ENCODE measurements around the gene GLIS1.

GLIS1 gene

GRCh38 chr1:53580739-53581475 lies 158.1 kb downstream of the GLIS1 start:
- DNase-seq (ENCODE audit: low spot score) = no peak

- no peak for DNase-seq (ENCODE audit: low spot score)
Measured at GRCh38 chr1:53580009-53580400, 159.0 kb downstream of the GLIS1 start.

DNA sequence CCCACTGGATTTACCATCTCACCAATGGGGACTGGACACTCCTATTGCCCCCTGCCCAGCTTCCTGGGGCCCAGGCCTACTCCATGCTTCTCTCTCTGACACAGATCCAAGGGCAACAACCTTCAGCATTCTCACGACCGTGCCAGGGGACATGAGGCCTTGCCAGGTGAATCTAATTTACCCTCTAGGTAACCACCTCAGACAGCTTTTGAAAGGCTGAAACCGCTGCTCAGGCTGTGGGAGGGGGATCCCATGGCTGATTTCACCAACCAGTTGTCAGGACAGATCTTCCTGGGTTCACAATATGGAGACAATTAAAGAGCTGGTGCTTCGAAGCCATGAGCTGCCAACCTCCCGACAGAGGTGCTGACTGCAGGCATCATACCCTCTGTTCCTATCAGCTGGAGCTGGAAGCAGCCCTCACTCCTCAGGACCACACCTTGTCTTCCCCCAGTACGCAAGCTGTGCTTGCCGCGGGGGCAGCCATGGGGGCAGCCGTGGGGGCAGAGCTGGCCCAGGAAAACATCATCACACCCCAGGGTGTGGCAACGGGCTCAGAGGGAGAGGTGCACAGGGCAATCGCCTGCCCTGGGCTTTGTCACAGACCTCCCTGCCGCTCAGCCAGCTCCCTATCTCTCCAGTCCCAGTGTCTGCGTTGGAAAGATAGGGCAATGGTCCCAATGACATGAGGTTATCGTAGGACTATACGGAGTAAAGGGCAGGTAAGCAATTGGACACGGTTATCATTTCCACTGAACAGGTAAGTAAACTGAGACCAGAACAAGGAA lies 159.5 kb downstream of the GLIS1 start:
- no peak for DNase-seq (ENCODE audit: low spot score)

DNA sequence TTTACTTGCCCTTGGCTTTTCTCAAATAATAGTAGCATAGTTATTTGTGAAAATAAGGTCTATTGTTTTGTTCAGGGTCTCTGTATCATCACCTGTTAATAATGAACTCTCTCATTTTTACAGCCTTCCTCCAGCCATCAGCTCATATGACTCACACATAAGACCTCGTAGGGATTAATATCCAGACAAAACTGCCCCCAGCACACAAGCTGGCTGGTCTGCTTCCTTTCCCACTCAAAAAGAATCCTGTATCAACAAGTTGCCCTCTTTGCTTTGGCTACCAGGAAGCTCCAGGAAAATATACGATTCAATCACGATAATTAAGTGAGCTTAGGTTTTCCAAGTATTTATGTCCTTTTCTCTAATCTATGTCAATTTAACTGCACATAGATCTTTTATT lies 160.6 kb downstream of the GLIS1 start:
- DNase-seq (ENCODE audit: low spot score) = no peak

GRCh38 chr1:53577761-53578100 lies 161.2 kb downstream of the GLIS1 start:
- no peak for DNase-seq (ENCODE audit: low spot score)

DNA sequence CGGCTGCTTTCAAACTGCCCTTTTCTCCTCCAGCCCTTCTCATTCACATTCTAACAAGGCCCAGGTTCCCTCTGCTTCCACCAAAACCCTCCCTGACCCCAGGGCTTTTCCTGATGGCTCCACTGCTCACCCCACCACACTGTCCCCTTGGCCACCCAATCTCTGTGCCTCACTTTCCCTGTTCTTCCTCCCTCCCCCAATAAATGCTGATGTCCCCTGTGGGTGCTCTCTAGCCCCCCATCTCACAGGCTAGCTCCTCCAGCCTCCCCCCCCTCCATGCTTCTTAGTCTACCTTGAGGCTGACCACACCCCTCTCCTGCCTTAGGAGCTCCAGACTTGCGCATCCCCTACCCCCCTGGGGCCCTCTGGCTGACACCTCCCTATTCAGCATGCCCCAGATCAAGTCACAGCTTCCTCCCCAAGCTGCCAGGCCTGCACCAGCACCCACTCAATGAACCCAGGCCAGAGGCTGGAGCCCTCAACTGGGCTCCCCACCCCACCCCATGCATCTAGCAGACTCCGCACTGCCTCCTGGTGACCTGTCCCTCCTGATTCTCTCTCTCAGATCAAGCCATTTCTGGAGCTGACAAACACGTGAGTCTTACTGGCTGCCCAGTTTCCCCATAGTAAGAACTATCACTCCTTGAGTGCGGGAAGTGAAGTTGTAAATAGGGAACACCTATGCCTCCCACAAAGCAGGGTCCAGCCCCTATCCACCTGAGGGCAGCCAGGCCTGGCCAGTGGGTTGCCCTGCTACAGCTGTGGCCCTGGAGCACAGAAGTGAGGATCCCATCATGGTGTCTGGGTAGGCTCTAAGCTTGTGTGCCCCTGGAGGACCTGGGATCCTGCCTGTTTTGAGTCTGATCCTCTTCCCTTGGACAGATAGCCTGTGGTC lies 161.9 kb downstream of the GLIS1 start:
- DNase-seq (ENCODE audit: low spot score) = no peak

GRCh38 chr1:53576381-53576801 lies 162.6 kb downstream of the GLIS1 start:
- no peak for DNase-seq (ENCODE audit: low spot score)

- DNase-seq (ENCODE audit: low spot score) = no peak
Measured at GRCh38 chr1:53575955-53576320, 163.0 kb downstream of the GLIS1 start.

DNA sequence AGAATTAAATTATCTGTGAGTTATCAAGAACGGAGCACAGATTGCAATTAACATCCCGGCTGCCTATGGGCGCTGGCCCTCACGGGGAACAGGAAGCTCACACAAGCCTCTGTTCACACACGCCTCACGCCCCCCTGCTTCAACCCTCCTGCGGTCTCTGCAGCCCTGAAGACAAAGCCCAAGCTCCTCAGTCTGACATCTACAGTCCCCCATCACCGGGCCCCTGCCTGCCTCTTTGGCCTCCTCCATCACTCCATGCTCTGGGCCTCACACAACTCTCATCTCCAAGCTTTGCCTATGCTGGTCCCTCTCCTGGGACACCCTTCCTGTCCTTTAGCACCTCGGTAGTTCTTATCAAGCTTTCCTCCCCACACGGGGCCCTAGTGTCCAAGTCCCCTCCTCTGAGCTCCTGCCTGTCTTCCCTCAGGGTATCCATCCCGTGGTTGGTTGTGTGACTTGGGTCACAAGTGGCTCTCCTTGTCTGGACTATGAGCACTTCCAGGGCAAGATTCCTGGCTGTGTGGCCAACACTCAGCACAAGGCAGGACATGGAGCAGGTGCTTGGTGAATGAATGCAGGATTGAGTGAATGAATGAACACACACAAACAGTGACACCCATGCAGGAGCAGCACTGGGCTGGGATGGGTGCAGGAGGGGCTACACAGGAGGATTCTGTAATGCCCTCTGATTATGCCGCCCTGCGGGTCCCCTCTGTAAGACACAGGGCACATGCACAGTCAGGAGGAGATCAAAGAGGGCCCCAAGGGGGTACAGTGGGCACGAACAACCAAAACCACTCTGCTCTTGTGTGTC lies 163.6 kb downstream of the GLIS1 start:
- no peak for DNase-seq (ENCODE audit: low spot score)

DNA sequence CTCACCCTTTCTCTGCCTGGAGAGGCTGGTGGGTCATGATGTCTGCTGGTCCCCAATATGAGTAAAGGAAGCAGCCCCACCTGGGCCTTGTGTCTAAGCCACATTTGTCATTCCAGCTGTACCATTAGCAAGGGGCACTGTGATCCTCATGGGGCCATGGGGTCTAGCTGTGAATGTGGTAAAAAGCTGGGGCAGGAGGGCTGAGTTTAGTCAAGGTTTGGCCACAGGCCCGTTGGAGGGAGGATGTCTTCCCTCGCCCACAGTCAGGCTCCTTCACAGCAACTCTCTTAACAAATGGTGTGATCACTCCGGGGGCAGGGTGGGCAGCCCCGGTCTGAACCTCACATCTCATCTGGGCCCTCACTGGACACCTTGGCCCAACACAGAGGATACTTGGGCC lies 164.3 kb downstream of the GLIS1 start:
- DNase-seq (ENCODE audit: low spot score) = no peak

GRCh38 chr1:53573931-53574330 lies 165.0 kb downstream of the GLIS1 start:
- DNase-seq (ENCODE audit: low spot score) = no peak

- DNase-seq (ENCODE audit: low spot score) = no peak
Measured at GRCh38 chr1:53573522-53573921, 165.4 kb downstream of the GLIS1 start.

DNA sequence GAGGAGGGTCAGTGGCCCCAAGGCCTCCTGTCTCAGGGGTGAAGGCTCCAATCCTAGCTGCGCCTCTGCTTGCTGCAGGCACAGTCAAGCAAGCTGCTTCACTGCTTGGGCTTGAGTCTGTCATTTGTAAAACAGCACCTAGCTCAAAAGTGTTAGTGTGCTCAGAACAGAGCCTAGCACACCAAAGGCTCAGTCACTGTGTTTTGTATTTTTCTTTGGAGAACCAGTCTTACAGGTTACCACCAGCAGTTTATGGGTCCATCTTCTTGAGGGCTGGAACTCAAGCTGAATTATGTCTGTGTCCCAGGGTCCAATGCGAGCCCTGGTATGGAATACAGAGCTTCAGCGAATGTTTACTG lies 166.2 kb downstream of the GLIS1 start:
- DNase-seq (ENCODE audit: low spot score) = no peak

GRCh38 chr1:53572065-53572814 lies 166.7 kb downstream of the GLIS1 start:
- peak; percentile 66 for DNase-seq (ENCODE audit: low spot score)

- no peak for DNase-seq (ENCODE audit: low spot score)
Measured at GRCh38 chr1:53568540-53568939, 170.4 kb downstream of the GLIS1 start.

GRCh38 chr1:53567851-53568250 lies 171.1 kb downstream of the GLIS1 start:
- DNase-seq (ENCODE audit: low spot score) = no peak

- no peak for DNase-seq (ENCODE audit: low spot score)
Measured at GRCh38 chr1:53567450-53567849, 171.5 kb downstream of the GLIS1 start.

GRCh38 chr1:53563611-53564010 lies 175.4 kb downstream of the GLIS1 start:
- no peak for DNase-seq (ENCODE audit: low spot score)

- no peak for DNase-seq (ENCODE audit: low spot score)
Measured at GRCh38 chr1:53562981-53563379, 176.0 kb downstream of the GLIS1 start.

DNA sequence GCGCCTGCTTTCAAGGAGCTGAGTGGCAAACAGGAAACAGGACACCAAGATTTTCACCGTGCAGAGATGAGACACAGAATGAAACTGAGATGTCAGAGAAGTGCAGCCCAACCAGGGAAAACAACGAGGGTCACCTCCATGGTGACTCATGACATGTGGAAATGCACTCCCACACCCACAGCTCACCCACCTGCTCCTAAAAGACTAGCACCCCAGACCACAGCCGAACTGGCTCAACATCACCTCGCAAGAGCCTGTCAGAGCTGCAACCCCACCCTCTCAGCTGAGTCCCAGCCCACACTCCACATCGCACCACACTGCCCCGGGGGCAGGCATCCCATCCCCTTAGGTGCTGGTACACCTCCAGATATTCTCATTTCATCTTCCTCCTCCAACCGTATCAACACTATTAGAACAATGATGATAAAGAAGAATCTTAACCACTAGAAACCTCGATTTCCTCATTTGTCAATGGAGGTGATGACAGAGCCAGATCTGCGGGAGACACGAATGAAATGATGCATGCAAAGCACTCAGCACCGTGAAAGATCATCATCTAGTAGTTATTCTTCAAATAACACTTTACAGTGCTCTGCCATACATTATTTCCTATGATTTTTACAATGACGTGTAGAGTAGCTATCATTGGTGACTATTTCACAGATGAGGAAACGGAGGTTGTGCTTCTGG lies 176.5 kb downstream of the GLIS1 start:
- no peak for DNase-seq (ENCODE audit: low spot score)
